ENCODE results near the gene RNF5. TPM values are rescaled to one million over a fixed set of nuclear protein-coding genes. Genes with fewer than 3 reads are reported as not detected.

RNF5 gene, protein sequence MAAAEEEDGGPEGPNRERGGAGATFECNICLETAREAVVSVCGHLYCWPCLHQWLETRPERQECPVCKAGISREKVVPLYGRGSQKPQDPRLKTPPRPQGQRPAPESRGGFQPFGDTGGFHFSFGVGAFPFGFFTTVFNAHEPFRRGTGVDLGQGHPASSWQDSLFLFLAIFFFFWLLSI
- total RNA-seq: 62.1 TPM

DNA sequence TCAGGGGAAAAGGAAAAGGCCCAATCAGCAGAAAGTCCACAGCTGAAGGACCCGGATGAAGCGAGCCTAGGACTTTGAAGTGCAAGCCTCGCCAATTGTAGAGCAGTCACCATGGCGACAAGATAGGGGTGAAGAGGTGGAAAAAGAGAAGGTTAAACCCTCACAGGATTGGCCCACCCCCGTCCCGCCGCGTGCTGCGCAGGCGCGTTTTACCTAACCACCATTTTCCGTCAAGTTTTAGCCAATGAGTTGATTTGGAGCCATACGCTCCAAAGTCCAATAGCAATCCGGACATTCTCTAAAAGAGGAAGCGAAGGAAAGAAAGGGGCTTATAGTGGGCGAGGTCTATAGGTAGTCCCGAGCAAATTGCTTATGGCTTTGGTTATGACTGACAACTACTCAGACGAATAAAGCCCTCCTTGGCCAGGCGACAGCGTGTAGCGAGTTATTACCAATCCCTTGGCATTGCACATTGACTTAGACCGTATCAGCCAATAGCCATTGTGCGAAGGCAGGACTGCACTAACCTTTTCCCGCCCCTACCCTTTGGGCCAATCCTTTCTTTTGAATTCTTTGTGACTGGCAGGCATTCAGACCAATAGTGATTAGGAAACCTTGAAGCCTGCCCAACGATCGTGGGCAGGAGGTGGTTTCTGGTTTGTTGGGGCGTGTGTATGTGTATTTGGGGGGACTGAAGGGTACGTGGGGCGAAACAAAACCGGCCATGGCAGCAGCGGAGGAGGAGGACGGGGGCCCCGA, at the start of gene RNF5:
RNF5 (plus strand) TSS at position 618 of the 759 bp plus-strand sequence; CDS start at position 725, 107 bp downstream.

DNA sequence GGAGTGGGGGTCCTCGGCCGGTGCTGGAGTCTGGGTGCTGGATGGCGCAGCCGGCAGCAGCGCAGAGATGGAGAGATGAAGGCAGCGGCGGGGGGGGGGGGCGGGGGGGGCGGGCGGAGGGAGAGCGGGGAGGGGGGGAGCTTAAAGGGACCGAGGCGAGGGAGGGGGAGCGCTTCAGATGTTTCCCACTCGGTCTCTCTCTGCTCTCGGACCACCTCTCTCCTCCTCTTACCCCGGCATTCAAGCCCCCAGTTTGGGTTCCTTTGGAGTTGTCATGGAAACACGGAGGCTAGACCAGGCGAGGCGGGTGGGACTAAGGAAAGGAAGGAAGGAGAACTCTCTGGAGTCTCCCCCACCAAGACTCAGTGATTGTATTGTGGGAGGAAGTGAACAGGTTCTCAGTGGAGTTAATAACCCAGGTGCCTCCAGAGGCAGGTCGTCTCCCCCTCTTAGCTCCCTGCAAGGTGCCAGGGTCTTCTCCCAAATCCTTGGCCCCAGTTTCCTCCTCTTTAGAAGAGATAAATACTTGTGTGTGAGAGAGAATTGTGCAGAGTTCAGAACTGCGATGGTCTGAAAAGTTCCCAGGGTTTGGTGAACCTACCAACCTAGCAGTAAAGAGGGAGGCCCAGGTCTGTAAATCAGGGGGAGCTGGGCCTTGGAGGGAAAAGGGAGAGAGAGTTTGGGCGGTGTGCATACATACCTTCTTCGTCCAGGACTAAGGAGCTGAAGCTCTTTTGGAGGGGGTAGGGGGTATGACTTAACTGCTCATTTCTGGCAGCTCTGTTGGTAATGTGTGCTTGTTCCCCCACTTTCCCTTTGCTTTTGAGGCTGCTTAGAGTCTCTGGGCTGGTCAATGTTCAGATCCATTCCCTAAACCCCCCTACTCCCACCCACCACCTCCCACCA, 26.1 kb upstream of the RNF5 start, which contains the start of gene PRRT1:
PRRT1 (minus strand) TSS at position 77 of the 906 bp plus-strand sequence. CDS start 112 bp downstream, outside the sequence.

DNA sequence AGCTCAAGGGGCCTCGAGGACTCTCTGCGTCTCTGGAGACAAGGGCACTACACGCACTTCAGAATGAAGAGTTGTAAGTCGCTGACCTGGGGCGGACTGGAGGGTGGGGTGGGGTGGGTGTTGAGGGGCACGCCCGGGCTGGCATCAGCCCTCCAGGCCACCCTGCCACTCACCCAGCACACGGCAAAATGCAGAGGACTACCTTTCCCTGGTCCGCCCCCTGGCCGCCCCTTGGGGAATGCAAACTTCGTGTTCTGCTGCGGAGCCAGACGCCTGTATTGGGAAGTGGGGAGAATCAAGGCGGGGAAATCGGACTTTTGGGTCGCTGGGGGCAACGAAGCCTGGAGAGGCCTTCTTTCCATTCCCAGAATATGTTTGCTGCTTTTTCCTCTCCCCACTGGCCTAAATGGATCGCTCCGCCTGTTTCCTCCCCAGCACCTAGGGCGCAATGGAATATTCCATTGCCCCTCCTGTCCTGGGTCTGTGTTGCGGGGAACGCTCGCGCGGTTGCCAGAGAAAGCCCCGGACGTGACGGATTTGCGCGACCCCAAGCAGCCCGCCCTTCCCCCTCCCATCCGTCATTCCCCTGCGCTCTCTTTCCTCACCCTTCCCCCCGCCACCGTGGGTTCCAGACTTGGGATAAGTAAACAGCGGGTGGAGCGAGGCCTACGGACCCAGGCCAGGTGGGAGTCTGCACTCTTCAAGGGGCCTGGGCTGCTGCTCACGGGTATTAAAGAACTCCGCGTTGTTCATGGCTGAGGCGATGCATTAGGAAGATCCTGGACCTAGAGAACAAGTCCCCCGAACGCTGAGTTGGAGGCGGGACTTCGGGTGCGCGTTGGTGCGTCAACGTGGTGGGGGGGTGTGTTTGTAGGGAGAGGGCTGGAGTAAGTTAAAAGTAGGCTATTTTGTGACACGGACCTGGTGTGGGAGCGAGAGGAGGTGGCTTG, 24.4 kb upstream of the RNF5 start, which contains the start of gene PPT2:
PPT2 (plus strand) TSS at position 578 of the 950 bp plus-strand sequence. CDS start 454 bp downstream, outside the sequence.

DNA sequence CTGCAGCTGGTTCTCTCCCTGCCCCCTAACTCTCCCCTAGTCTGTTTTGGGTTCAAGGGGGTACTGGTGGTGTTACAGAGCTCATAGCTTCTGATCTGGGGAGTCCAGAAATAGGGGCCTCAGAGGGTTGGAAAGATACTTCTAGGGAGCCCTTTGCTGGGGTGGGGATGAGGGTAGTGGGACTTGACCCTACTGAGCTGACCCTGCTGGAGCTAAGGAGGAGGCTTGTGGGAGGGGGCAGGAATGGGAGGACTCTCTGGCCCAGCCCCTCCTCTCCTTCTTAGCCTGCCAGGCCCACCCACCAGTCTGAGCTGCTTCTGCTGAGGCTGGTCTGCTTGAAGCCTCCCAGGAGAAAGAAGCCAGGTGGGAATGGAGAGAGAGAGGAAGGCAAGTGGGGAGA, 13.9 kb upstream of the RNF5 start, which contains the start of gene EGFL8:
EGFL8 (plus strand) TSS at position 301 of the 400 bp plus-strand sequence. CDS start 1,571 bp downstream, outside the sequence.

DNA sequence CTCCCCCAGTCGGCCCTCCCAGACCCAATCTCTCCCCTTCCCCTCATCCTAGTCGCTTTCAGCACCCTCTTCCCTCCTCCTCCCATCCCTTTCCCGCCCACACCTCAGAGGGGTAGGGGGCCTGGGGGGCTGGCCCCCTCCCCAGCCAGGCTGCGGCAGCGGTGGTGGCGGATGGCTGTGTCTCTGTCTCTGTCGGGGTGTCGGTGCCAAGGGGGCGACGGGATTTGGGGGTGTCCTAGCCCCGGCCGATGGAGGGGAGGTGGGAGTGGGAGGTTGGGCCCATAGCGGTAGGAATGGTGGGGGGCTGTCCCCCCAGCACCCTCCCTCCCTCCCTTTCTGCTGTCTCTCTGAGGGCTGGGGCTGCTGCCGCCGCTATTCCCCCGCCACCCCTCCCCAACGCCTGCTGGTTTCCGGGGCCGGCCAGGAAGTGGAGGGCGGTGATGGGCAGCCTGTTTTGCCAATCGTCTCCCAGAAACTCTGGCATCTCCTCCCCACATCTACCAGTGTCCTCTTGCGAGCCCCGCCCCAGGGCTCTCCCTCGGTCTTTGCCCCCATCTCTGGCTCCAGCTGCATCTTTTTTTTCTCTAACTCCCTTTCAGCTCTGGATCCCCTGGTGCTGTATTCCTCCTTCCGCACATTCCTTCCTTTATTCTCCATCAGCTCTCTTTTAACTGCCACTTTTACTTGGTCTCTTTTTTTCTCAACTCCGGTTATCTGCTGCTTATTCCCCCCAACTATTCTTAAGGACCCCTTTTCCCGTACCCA, 2.3 kb upstream of the RNF5 start, which contains the start of gene AGPAT1:
AGPAT1 (minus strand) TSS at position 374 of the 765 bp plus-strand sequence. CDS start 4,588 bp downstream, outside the sequence.

DNA sequence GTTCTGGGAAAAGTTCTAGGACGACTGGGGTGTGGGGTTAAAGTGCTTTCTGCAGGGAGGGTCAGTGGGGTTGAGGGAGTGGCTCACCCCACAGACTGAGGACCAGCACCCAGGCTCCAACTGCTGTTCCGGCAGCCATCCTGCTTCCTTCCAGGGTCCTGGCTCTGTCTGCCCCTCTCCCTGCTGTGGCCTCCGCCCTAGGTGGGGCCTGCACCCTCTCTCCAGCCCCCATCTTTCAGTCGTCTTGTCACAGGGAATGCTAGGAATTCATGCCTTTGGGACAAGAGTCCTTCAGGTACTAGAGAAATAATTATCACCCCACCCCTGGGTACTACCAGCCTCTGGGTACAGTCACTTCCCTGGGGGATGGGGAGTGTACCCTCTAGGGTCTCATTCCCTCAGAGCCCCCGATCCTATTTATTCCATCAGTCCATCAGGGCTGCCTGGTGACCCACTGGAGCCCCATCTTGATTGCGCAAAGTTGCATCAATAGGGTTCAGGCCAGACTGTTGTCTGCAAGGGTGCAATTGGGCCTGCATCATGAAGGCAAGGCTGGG, 6.0 kb downstream of the RNF5 start, which contains the start of gene AGER:
AGER (minus strand) TSS at position 170 of the 557 bp plus-strand sequence; CDS start at position 139, 31 bp downstream.

DNA sequence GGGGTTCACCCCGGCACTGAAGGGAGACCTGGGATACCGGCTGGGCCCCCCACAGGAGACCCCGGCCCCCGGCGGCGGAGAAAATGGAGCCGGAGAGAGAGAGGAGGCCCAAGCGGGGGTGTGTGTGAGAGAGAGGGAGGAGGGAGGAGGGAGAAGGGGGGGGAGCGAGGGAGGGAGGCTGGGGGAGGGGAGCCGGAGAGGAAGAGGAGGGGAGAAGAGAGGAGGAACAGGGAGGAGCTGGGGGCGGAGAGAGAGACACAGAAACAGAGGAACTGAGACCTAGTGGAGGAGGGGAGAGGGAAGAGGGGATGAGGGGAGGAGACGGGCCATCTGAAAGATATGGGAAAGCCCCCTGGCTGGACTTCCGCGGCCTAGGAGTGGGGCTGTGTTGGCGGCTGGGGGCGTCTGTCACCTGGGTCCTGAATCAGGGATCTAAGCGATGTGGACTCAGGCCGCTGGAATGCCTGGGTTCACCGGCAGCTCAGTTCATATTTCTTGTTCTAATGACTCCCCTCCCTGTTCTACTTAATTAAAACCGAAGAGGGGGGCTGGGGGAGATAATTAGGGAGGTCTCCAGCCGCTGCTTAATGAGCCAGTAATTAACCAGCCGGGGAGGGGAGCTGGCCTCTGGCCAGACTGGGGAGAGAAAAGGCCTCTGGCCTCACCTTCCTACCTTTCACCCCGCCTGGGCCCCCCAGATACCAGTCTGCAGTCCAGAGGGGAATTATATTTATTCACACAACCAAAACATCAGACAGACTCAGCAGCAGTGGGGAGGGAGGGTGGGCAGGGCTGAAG, 12.0 kb downstream of the RNF5 start, which contains the start of gene PBX2:
PBX2 (minus strand) TSS at position 149 of the 798 bp plus-strand sequence. CDS start 287 bp downstream, outside the sequence.

DNA sequence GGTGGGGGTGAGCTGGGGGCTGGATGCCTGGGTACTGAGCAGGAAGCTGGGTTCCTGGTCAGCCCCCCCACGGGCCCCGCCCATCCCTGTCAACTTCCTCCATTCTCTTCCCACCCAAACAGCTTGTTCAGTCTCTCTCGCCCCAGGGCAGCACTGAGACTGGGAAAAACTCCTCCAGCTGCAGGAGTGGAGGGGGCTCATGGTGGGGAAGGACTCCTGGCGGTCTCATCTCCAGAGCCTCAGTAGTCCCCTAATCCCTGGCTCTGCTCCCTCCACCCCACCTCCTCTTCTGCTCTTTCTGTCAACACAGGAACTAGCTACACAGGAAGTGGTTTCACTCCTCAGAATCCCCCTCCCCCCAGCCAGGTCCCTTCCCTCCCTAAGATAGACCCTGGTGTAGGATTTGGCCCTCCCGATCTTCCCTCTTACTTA, 14.4 kb downstream of the RNF5 start, which contains the start of gene GPSM3:
GPSM3 (minus strand) TSS at position 36 of the 432 bp plus-strand sequence. CDS start 130 bp downstream, outside the sequence.

DNA sequence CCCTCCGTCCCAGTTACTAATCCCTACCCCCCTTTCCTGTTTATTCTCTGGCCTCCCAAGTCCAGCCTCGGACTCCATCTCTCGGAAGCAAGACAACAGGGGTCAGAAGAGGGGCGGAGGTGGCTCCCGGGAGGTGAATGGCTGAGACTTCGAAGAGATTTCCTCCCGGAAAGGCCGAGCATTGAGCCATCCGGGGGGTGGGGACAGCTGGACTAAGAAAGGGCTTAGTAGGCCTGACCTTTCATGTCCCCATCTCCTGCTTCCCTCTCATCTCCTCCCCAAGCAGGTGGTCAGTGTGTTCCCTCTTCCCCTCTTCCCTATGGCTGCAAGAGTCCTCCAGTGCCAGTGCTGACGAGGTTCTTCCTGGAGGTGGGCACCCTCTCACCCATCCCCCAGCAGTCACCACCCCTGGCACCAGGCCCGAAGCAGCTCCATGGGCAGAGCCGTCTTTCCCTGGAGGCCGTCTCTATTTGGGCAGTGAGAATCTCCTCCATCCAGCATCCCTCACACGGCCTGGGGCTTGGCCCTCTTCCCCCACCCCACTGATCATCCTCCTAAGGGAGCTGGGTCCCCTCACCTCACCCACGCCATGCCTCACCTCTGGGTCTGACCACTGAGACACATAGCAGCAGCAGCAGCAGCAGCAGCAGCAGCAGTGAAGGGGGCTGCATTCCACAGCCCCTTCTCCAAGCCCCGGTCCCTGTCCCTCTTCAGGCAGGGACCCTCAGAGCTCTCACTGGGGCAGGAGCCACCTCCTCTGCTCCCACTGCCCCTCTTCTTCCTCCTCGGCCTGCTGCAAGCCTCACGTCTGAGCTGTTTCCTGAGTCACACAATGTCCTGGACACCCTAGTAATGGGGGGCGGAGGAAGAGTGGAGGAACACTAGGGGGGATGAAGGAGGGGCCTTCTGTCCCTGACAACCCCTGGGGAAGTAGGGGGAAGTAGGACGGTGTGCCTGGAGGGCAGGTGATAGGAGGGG, 45.3 kb downstream of the RNF5 start, which contains the start of gene NOTCH4:
NOTCH4 (minus strand) TSS at position 810 of the 978 bp plus-strand sequence; CDS start at position 671, 139 bp downstream.

Small RNAs within 50 kb of the gene (small RNA-seq; reads per million reads assigned to genes)
- gene AL662884.1 (not detected), gene MIR6833 (not detected)

Other genes starting within 250 kb of the RNF5 start
- gene CFB, start 232.3 kb upstream of the RNF5 start, total RNA-seq: 3.2 TPM
- 47.5 TPM for gene NELFE, start 219.4 kb upstream of the RNF5 start, total RNA-seq
- 33.0 TPM for gene SKIC2, start 219.2 kb upstream of the RNF5 start, total RNA-seq
- 8.5 TPM for gene DXO, start 206.3 kb upstream of the RNF5 start, total RNA-seq
- gene C4A, start 196.3 kb upstream of the RNF5 start, total RNA-seq: 45.9 TPM
- gene C4B, start 163.6 kb upstream of the RNF5 start, total RNA-seq: 47.7 TPM
- 0.23 TPM for gene CYP21A2, start 140.0 kb upstream of the RNF5 start, total RNA-seq
- gene TNXB, start 69.1 kb upstream of the RNF5 start, total RNA-seq: 6.0 TPM
- 19.8 TPM for gene ATF6B, start 50.2 kb upstream of the RNF5 start, total RNA-seq
- gene FKBPL, start 48.1 kb upstream of the RNF5 start, total RNA-seq: 5.8 TPM
- 0.69 TPM for gene PRRT1, start 26.5 kb upstream of the RNF5 start, total RNA-seq
- gene PPT2, start 24.3 kb upstream of the RNF5 start, total RNA-seq: 15.0 TPM
- 7.8 TPM for gene EGFL8, start 13.8 kb upstream of the RNF5 start, total RNA-seq
- gene AGPAT1, start 2.3 kb upstream of the RNF5 start, total RNA-seq: 28.1 TPM
- gene AGER, start 5.8 kb downstream of the RNF5 start, total RNA-seq: 0.92 TPM
- gene PBX2, start 11.8 kb downstream of the RNF5 start, total RNA-seq: 29.5 TPM
- 1.4 TPM for gene GPSM3, start 14.2 kb downstream of the RNF5 start, total RNA-seq
- gene NOTCH4, start 45.7 kb downstream of the RNF5 start, total RNA-seq: 8.8 TPM
- gene TSBP1, start 193.5 kb downstream of the RNF5 start, total RNA-seq: not detected
- not detected for gene BTNL2, start 228.8 kb downstream of the RNF5 start, total RNA-seq

Measured in diencephalon (tissue), 1 donor.